ENCODE data around the gene NPNT. TPM values are rescaled to one million over a fixed set of nuclear protein-coding genes. Genes with fewer than 3 reads are reported as not detected.

The NPNT gene
- total RNA-seq, 2 experiments from 2014 or later = not detected

GRCh38 chr4:105930698-105931097, 35.4 kb downstream of the NPNT start:
- H3K9me3 Mint-ChIP-seq = no peaks in the 10 kb centered on the region
- H3K4me3 Mint-ChIP-seq = no peak overlapping the region
- CTCF ChIA-PET = no interaction called here
- H3K4me1 Mint-ChIP-seq (ENCODE audit: low read depth) = no peaks in the 10 kb centered on the region
- no peaks in the 10 kb centered on the region for H3K36me3 Mint-ChIP-seq (ENCODE audit: low read depth)
- DNase-seq = no peak
- intact Hi-C loops (cut with micrococcal nuclease) = no loop called here
- H3K27me3 Mint-ChIP-seq (ENCODE audit: low read depth) = peaks cover 6% of the 10 kb centered on the region
- H3K27ac Mint-ChIP-seq = no peak overlapping the region

GRCh38 chr4:105933083-105933482, 37.8 kb downstream of the NPNT start:
- DNase-seq = no peak
- H3K4me3 Mint-ChIP-seq = no peak overlapping the region
- CTCF ChIA-PET = no interaction called here
- H3K36me3 Mint-ChIP-seq (ENCODE audit: low read depth) = no peaks in the 10 kb centered on the region
- H3K27me3 Mint-ChIP-seq (ENCODE audit: low read depth) = peaks cover 6% of the 10 kb centered on the region
- intact Hi-C loops (cut with micrococcal nuclease) = no loop called here
- no peaks in the 10 kb centered on the region for H3K9me3 Mint-ChIP-seq
- no peak overlapping the region for H3K27ac Mint-ChIP-seq
- no peaks in the 10 kb centered on the region for H3K4me1 Mint-ChIP-seq (ENCODE audit: low read depth)

GRCh38 chr4:105934386-105934785, 39.1 kb downstream of the NPNT start:
- Mint-ChIP-seq H3K4me3 (no peak overlapping the region), H3K36me3 (ENCODE audit: low read depth) (no peaks in the 10 kb centered on the region), H3K27me3 (ENCODE audit: low read depth) (peaks cover 6% of the 10 kb centered on the region), H3K27ac (no peak overlapping the region), H3K9me3 (no peaks in the 10 kb centered on the region), H3K4me1 (ENCODE audit: low read depth) (no peaks in the 10 kb centered on the region)
- CTCF ChIA-PET = no interaction called here
- DNase-seq = no peak
- intact Hi-C loops (cut with micrococcal nuclease) = no loop called here

GRCh38 chr4:105936901-105937300, 41.6 kb downstream of the NPNT start:
- intact Hi-C loops (cut with micrococcal nuclease) = no loop called here
- no peak overlapping the region for H3K27ac Mint-ChIP-seq

GRCh38 chr4:105937759-105938158, 42.5 kb downstream of the NPNT start:
- DNase-seq = no peak
- no peak overlapping the region for H3K27ac Mint-ChIP-seq
- H3K27me3 Mint-ChIP-seq (ENCODE audit: low read depth) = peaks cover 3% of the 10 kb centered on the region
- no peaks in the 10 kb centered on the region for H3K36me3 Mint-ChIP-seq (ENCODE audit: low read depth)
- intact Hi-C loops (cut with micrococcal nuclease) = no loop called here
- no peaks in the 10 kb centered on the region for H3K4me1 Mint-ChIP-seq (ENCODE audit: low read depth)
- CTCF ChIA-PET = no interaction called here
- no peak overlapping the region for H3K4me3 Mint-ChIP-seq
- H3K9me3 Mint-ChIP-seq = no peaks in the 10 kb centered on the region

More at GRCh38 chr4:105936901-105937300, 41.6 kb downstream of the NPNT start:
- no peak for DNase-seq
- CTCF ChIA-PET = interaction anchor here (0.7 kb wide), 1 partner anchor 10 kb away, joined by 3 read pairs; no protein-coding TSS in a partner anchor
- Mint-ChIP-seq H3K4me3 (no peak overlapping the region), H3K4me1 (ENCODE audit: low read depth) (no peaks in the 10 kb centered on the region), H3K27me3 (ENCODE audit: low read depth) (peaks cover 6% of the 10 kb centered on the region), H3K9me3 (no peaks in the 10 kb centered on the region), H3K36me3 (ENCODE audit: low read depth) (no peaks in the 10 kb centered on the region)

GRCh38 chr4:105943234-105943633, 48.0 kb downstream of the NPNT start:
- DNase-seq = no peak
- peaks cover 6% of the 10 kb centered on the region for H3K9me3 Mint-ChIP-seq
- H3K4me1 Mint-ChIP-seq (ENCODE audit: low read depth) = no peaks in the 10 kb centered on the region
- H3K4me3 Mint-ChIP-seq = no peak overlapping the region
- no peak overlapping the region for H3K27ac Mint-ChIP-seq
- no peaks in the 10 kb centered on the region for H3K36me3 Mint-ChIP-seq (ENCODE audit: low read depth)
- intact Hi-C loops (cut with micrococcal nuclease) = no loop called here
- no peaks in the 10 kb centered on the region for H3K27me3 Mint-ChIP-seq (ENCODE audit: low read depth)
- CTCF ChIA-PET = interaction anchor here (0.6 kb wide), 1 partner anchor 270 kb away, joined by 3 read pairs; no protein-coding TSS in a partner anchor

- H3K27me3 Mint-ChIP-seq (ENCODE audit: low read depth) = no peaks in the 10 kb centered on the region
- no peaks in the 10 kb centered on the region for H3K4me1 Mint-ChIP-seq (ENCODE audit: low read depth)
- H3K4me3 Mint-ChIP-seq = no peak overlapping the region
- H3K9me3 Mint-ChIP-seq = peaks cover 6% of the 10 kb centered on the region
- DNase-seq = no peak
- H3K27ac Mint-ChIP-seq = no peak overlapping the region
- CTCF ChIA-PET = no interaction called here
- H3K36me3 Mint-ChIP-seq (ENCODE audit: low read depth) = no peaks in the 10 kb centered on the region
- intact Hi-C loops (cut with micrococcal nuclease) = no loop called here
These were observed 49.3 kb downstream of the NPNT start for GRCh38 chr4:105944540-105944939.

GRCh38 chr4:105946771-105947170, 51.5 kb downstream of the NPNT start:
- H3K9me3 Mint-ChIP-seq = peaks cover 6% of the 10 kb centered on the region
- no peaks in the 10 kb centered on the region for H3K36me3 Mint-ChIP-seq (ENCODE audit: low read depth)
- H3K4me1 Mint-ChIP-seq (ENCODE audit: low read depth) = no peaks in the 10 kb centered on the region
- H3K27me3 Mint-ChIP-seq (ENCODE audit: low read depth) = no peaks in the 10 kb centered on the region
- CTCF ChIA-PET = interaction anchor here (0.6 kb wide), 1 partner anchor 10 kb away, joined by 3 read pairs; no protein-coding TSS in a partner anchor
- DNase-seq = no peak
- H3K27ac Mint-ChIP-seq = no peak overlapping the region
- intact Hi-C loops (cut with micrococcal nuclease) = no loop called here
- H3K4me3 Mint-ChIP-seq = no peak overlapping the region

- Mint-ChIP-seq H3K36me3 (ENCODE audit: low read depth) (no peaks in the 10 kb centered on the region), H3K27ac (no peak overlapping the region), H3K27me3 (ENCODE audit: low read depth) (peaks cover 4% of the 10 kb centered on the region), H3K4me1 (ENCODE audit: low read depth) (no peaks in the 10 kb centered on the region), H3K4me3 (no peak overlapping the region), H3K9me3 (peaks cover 6% of the 10 kb centered on the region)
- CTCF ChIA-PET = no interaction called here
- intact Hi-C loops (cut with micrococcal nuclease) = no loop called here
- DNase-seq = no peak
These were observed 55.4 kb downstream of the NPNT start for GRCh38 chr4:105950701-105951100.

- intact Hi-C loops (cut with micrococcal nuclease) = no loop called here
- no peak for DNase-seq
- CTCF ChIA-PET = no interaction called here
- Mint-ChIP-seq H3K36me3 (ENCODE audit: low read depth) (no peaks in the 10 kb centered on the region), H3K9me3 (peaks cover 6% of the 10 kb centered on the region), H3K4me1 (ENCODE audit: low read depth) (no peaks in the 10 kb centered on the region), H3K27ac (no peak overlapping the region), H3K27me3 (ENCODE audit: low read depth) (peaks cover 7% of the 10 kb centered on the region), H3K4me3 (no peak overlapping the region)
These were observed 55.9 kb downstream of the NPNT start for GRCh38 chr4:105951198-105951597.

GRCh38 chr4:105952591-105952990, 57.3 kb downstream of the NPNT start:
- intact Hi-C loops (cut with micrococcal nuclease) = no loop called here
- H3K27ac Mint-ChIP-seq = no peak overlapping the region
- no peaks in the 10 kb centered on the region for H3K4me1 Mint-ChIP-seq (ENCODE audit: low read depth)
- CTCF ChIA-PET = no interaction called here
- H3K4me3 Mint-ChIP-seq = no peak overlapping the region
- peaks cover 8% of the 10 kb centered on the region for H3K27me3 Mint-ChIP-seq (ENCODE audit: low read depth)
- DNase-seq = no peak
- H3K9me3 Mint-ChIP-seq = no peaks in the 10 kb centered on the region
- H3K36me3 Mint-ChIP-seq (ENCODE audit: low read depth) = no peaks in the 10 kb centered on the region

GRCh38 chr4:105956569-105956968, 61.3 kb downstream of the NPNT start:
- intact Hi-C loops (cut with micrococcal nuclease) = no loop called here

GRCh38 chr4:105957680-105958079, 62.4 kb downstream of the NPNT start:
- no peak overlapping the region for H3K4me3 Mint-ChIP-seq
- no peaks in the 10 kb centered on the region for H3K4me1 Mint-ChIP-seq (ENCODE audit: low read depth)
- CTCF ChIA-PET = no interaction called here
- H3K9me3 Mint-ChIP-seq = no peaks in the 10 kb centered on the region
- no peaks in the 10 kb centered on the region for H3K36me3 Mint-ChIP-seq (ENCODE audit: low read depth)
- intact Hi-C loops (cut with micrococcal nuclease) = no loop called here
- peaks cover 6% of the 10 kb centered on the region for H3K27me3 Mint-ChIP-seq (ENCODE audit: low read depth)
- no peak for DNase-seq
- H3K27ac Mint-ChIP-seq = no peak overlapping the region

More at GRCh38 chr4:105956569-105956968, 61.3 kb downstream of the NPNT start:
- no peak for DNase-seq
- no peaks in the 10 kb centered on the region for H3K36me3 Mint-ChIP-seq (ENCODE audit: low read depth)
- no peaks in the 10 kb centered on the region for H3K9me3 Mint-ChIP-seq
- no peak overlapping the region for H3K27ac Mint-ChIP-seq
- CTCF ChIA-PET = no interaction called here
- no peaks in the 10 kb centered on the region for H3K4me1 Mint-ChIP-seq (ENCODE audit: low read depth)
- H3K27me3 Mint-ChIP-seq (ENCODE audit: low read depth) = peaks cover 8% of the 10 kb centered on the region
- no peak overlapping the region for H3K4me3 Mint-ChIP-seq

Measured in activated naive CD4-positive, alpha-beta T cell treated with anti-CD3 and anti-CD28 coated beads for 36 hours (primary cell).